Measurements from ENCODE around the gene RTRAF.

Gene RTRAF

DNA sequence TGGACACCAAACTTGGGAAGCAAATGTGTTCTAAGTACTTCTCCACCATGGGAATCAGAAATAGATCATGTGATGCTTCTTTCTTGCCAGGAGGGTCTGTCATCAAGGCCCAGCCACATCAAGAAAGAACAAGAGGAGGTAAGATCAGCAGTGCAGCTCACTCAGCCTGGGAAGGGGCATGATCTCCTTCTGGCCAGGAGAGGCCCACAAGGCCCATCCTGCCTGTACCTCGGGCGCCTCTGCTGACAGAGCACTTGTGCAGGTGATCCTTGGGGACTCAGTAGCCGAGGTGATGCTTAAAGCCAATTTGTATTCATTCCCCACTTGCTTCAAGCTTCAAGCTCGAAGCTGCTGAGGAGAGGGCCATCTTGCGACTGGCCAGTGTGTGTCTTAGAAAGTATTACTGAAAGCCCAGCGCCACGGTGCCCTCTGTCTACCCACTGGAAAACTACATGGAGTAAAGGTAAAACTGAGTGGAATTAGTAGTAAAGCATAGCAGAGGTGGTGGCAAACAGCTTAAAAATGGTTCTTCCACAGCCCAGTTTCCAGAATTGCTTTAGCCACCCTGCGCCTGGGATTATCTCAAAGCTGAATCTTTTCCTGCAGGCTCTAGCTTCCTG lies 26.2 kb downstream of the RTRAF start:
- H3K4me1 ChIP-seq, result peaks cover 93% of the 10 kb centered on the region
- peaks cover 86% of the 10 kb centered on the region for H3K36me3 ChIP-seq
- H3K9ac ChIP-seq, result peak overlapping the region; percentile 35; the same call in 1 of the 2 replicates
- peak overlapping the region; percentile 10; the same call in 1 of the 2 replicates for H3K4me3 ChIP-seq
- no peak for TF ChIP-seq Cebpa-rat (IDR thresholded peaks at IDR 0.05)
- peak overlapping the region; percentile 86 for H3K27ac ChIP-seq
- no peaks in the 10 kb centered on the region for H3K27me3 ChIP-seq
- H4K20me1 ChIP-seq, result no peaks in the 10 kb centered on the region
- peaks cover 12% of the 10 kb centered on the region; the same call in 1 of the 2 replicates for H3K9me3 ChIP-seq
- H3K4me2 ChIP-seq, result peak overlapping the region; percentile 80

GRCh38 chr14:52018252-52018651 lies 28.9 kb downstream of the RTRAF start:
- Histone ChIP-seq H3K36me3 (peaks cover 79% of the 10 kb centered on the region), H3K4me3 (no peak overlapping the region), H3K4me1 (peaks cover 100% of the 10 kb centered on the region), H3K9me3 (peaks cover 12% of the 10 kb centered on the region; the same call in 1 of the 2 replicates), H3K27ac (peak overlapping the region; percentile 80), H4K20me1 (no peaks in the 10 kb centered on the region), H3K27me3 (no peaks in the 10 kb centered on the region), H3K9ac (no peak overlapping the region), H3K4me2 (peak overlapping the region; percentile 85)
- no peak for TF ChIP-seq Cebpa-rat (IDR thresholded peaks at IDR 0.05)

DNA sequence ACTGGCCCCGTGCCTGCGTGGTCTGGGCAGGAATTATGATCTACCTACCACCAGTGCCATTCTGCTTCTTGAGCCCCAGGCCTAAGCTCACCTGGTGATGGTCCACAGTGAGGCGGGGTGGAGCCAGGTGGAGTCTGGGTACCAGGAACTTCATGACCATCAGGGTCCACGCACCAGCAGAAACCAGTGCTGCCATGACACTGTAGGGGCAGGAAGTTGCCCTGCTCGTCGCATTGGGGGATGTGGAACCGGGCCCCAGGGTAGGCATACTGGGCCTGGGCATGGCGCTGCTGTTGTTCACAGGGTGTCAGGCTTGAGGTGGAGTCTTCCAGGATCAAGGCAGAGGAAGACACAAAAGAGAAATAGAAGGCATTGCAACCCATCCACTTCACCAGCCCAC lies 29.6 kb downstream of the RTRAF start:
- Histone ChIP-seq H3K4me2 (peak overlapping the region; percentile 85), H3K4me3 (no peak overlapping the region), H3K9ac (no peak overlapping the region), H3K27ac (peak overlapping the region; percentile 80), H3K9me3 (peaks cover 18% of the 10 kb centered on the region), H3K27me3 (no peaks in the 10 kb centered on the region), H3K36me3 (peaks cover 79% of the 10 kb centered on the region), H4K20me1 (no peaks in the 10 kb centered on the region), H3K4me1 (peaks cover 100% of the 10 kb centered on the region)
- TF ChIP-seq Cebpa-rat (IDR thresholded peaks at IDR 0.05), result no peak

DNA sequence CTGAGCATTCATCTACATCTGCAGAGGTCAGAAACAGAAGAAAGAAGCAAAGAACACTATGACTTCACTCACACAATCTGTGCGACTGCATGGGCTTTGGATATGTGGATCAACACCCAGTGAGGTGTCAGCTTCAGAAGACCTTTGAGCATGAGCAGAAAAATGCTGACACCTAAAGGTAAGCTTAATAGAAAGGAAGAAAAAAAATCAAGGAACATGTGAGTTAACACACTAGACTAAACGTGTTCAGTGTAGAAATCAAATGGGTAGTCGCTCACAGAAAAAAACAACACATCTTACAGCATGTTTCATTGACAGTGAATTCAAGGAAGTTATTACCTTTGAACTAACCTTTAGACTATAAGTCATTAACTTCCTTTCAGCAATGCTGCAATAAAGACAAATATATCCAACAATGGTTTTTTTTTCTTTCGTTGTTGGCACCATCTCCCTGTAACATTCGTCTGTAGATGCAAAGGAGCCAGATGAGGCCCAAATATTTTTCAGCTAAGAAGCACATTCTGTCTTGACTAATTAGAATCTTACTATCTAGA lies 30.9 kb downstream of the RTRAF start:
- Histone ChIP-seq H3K4me2 (peak overlapping the region; percentile 85), H4K20me1 (no peaks in the 10 kb centered on the region), H3K4me3 (peak overlapping the region; percentile 37; the same call in 1 of the 2 replicates), H3K9me3 (peaks cover 30% of the 10 kb centered on the region), H3K27me3 (no peaks in the 10 kb centered on the region), H3K27ac (peak overlapping the region; percentile 80), H3K4me1 (peaks cover 89% of the 10 kb centered on the region), H3K36me3 (peaks cover 81% of the 10 kb centered on the region), H3K9ac (peak overlapping the region; percentile 61)
- TF ChIP-seq Cebpa-rat (IDR thresholded peaks at IDR 0.05), result no peak

GRCh38 chr14:52020866-52021717 lies 31.7 kb downstream of the RTRAF start:
- peak overlapping the region; percentile 37 for H3K4me3 ChIP-seq
- H3K4me2 ChIP-seq, result peak overlapping the region; percentile 85
- no peak for TF ChIP-seq Cebpa-rat (IDR thresholded peaks at IDR 0.05)

GRCh38 chr14:52021957-52022600 lies 32.7 kb downstream of the RTRAF start:
- peaks cover 82% of the 10 kb centered on the region for H3K36me3 ChIP-seq
- H4K20me1 ChIP-seq, result no peaks in the 10 kb centered on the region
- peak overlapping the region; percentile 61 for H3K9ac ChIP-seq
- H3K4me2 ChIP-seq, result peak overlapping the region; percentile 85
- H3K27ac ChIP-seq, result peak overlapping the region; percentile 80
- H3K27me3 ChIP-seq, result no peaks in the 10 kb centered on the region
- H3K4me1 ChIP-seq, result peaks cover 71% of the 10 kb centered on the region
- H3K9me3 ChIP-seq, result peaks cover 44% of the 10 kb centered on the region
- H3K4me3 ChIP-seq, result peak overlapping the region; percentile 37
- TF ChIP-seq Cebpa-rat (IDR thresholded peaks at IDR 0.05), result no peak

More at GRCh38 chr14:52020866-52021717, 31.7 kb downstream of the RTRAF start:
- Histone ChIP-seq H3K27ac (peak overlapping the region; percentile 80), H3K27me3 (no peaks in the 10 kb centered on the region), H3K36me3 (peaks cover 81% of the 10 kb centered on the region), H3K9me3 (peaks cover 38% of the 10 kb centered on the region), H4K20me1 (no peaks in the 10 kb centered on the region), H3K4me1 (peaks cover 81% of the 10 kb centered on the region), H3K9ac (peak overlapping the region; percentile 61; the same call in 1 of the 2 replicates)

- Histone ChIP-seq H3K4me2 (peak overlapping the region; percentile 85), H3K4me3 (no peak overlapping the region), H3K27ac (peak overlapping the region; percentile 80), H3K27me3 (no peaks in the 10 kb centered on the region), H4K20me1 (no peaks in the 10 kb centered on the region), H3K9ac (no peak overlapping the region), H3K36me3 (peaks cover 82% of the 10 kb centered on the region), H3K9me3 (peaks cover 41% of the 10 kb centered on the region), H3K4me1 (peaks cover 56% of the 10 kb centered on the region)
- no peak for TF ChIP-seq Cebpa-rat (IDR thresholded peaks at IDR 0.05)
These were observed 34.2 kb downstream of the RTRAF start for GRCh38 chr14:52023518-52023917.

GRCh38 chr14:52025310-52025709 lies 36.0 kb downstream of the RTRAF start:
- Histone ChIP-seq H4K20me1 (no peaks in the 10 kb centered on the region), H3K4me2 (no peak overlapping the region), H3K27me3 (no peaks in the 10 kb centered on the region), H3K9ac (no peak overlapping the region), H3K36me3 (peaks cover 78% of the 10 kb centered on the region), H3K9me3 (peaks cover 34% of the 10 kb centered on the region), H3K4me1 (peaks cover 38% of the 10 kb centered on the region), H3K4me3 (no peak overlapping the region), H3K27ac (no peak overlapping the region)
- no peak for TF ChIP-seq Cebpa-rat (IDR thresholded peaks at IDR 0.05)

GRCh38 chr14:52026017-52026660 lies 36.8 kb downstream of the RTRAF start:
- Histone ChIP-seq H3K4me3 (no peak overlapping the region), H3K9ac (no peak overlapping the region), H3K27me3 (no peaks in the 10 kb centered on the region), H3K9me3 (peaks cover 34% of the 10 kb centered on the region), H3K4me2 (no peak overlapping the region), H4K20me1 (no peaks in the 10 kb centered on the region), H3K4me1 (peaks cover 30% of the 10 kb centered on the region), H3K27ac (no peak overlapping the region), H3K36me3 (peaks cover 85% of the 10 kb centered on the region)
- TF ChIP-seq Cebpa-rat (IDR thresholded peaks at IDR 0.05), result no peak
